Neural cell (in vitro differentiated cells): ENCODE results near the gene NEK6. TPM values are rescaled to one million over a fixed set of nuclear protein-coding genes. Genes with fewer than 3 reads are reported as not detected.

Experiments used
- H2AFZ ChIP-seq: fragments of 200-600, 300-800 bp; sonication (generic), shearing (Covaris generic); 2 replicates; pipeline ENCODE4 v1.6.0; 2014; ENCODE audit warnings: low read depth, mild to moderate bottlenecking, antibody characterized with exemption, low read length, moderate library complexity
- H3F3A ChIP-seq: fragments of 200-600 bp; shearing (Covaris generic); 2 replicates; pipeline ENCODE4 v1.6.1; 2016; ENCODE audit warnings: mild to moderate bottlenecking, moderate library complexity, mixed read lengths, antibody characterized with exemption, low read length; ENCODE audit not compliant: insufficient read depth, poor library complexity, severe bottlenecking
- H3K27ac ChIP-seq: fragments of 200-600, 300-800 bp; sonication (generic), shearing (Covaris generic); 2 replicates; pipeline ENCODE4 v1.5.1; 2014; ENCODE audit warnings: mild to moderate bottlenecking, low read length, moderate library complexity
- H3K27me3 ChIP-seq: fragments of 300-800, 200-600 bp; sonication (generic), shearing (Covaris generic); 2 replicates; pipeline ENCODE4 v1.6.0; 2014; ENCODE audit warnings: mild to moderate bottlenecking, low read depth, low read length, moderate library complexity; ENCODE audit not compliant: insufficient read depth
- H3K36me3 ChIP-seq: fragments of 300-800, 200-600 bp; sonication (generic), shearing (Covaris generic); 2 replicates; pipeline ENCODE4 v1.5.1; 2014; ENCODE audit warnings: mild to moderate bottlenecking, antibody characterized with exemption, low read length, moderate library complexity; ENCODE audit not compliant: insufficient read depth
- H3K4me2 ChIP-seq: fragments of 300-800, 200-600 bp; sonication (generic), shearing (Covaris generic); 2 replicates; pipeline ENCODE4 v1.6.0; 2014; ENCODE audit warnings: mild to moderate bottlenecking, low read length
- H3K4me3 ChIP-seq: fragments of 300-800, 200-600 bp; sonication (generic), shearing (Covaris generic); 2 replicates; pipeline ENCODE4 v1.5.1; 2014; ENCODE audit warnings: mild to moderate bottlenecking, low read length, moderate library complexity
- H3K79me2 ChIP-seq: fragments of 200-600 bp; shearing (Covaris generic); replicated peaks from 2 replicates; pipeline ENCODE4 v1.6.0; 2014; ENCODE audit warnings: mild to moderate bottlenecking, low read length, moderate library complexity; ENCODE audit not compliant: insufficient read depth
- H3K9ac ChIP-seq: fragments of 300-800, 200-600 bp; sonication (generic), shearing (Covaris generic); 2 replicates; pipeline ENCODE4 v1.6.1; 2016; ENCODE audit warnings: mild to moderate bottlenecking, low read length, mixed read lengths
- H3K9me2 ChIP-seq: fragments of 200-600 bp; shearing (Covaris generic); 2 replicates; pipeline ENCODE4 v1.6.1; 2016; ENCODE audit warnings: mild to moderate bottlenecking, low read length, mixed read lengths; ENCODE audit not compliant: insufficient read depth
- H3K9me3 ChIP-seq: fragments of 200-600, 300-800 bp; sonication (generic), shearing (Covaris generic); 2 replicates; pipeline ENCODE4 v1.6.1; 2016; ENCODE audit warnings: mild to moderate bottlenecking, mixed run types, low read length, moderate library complexity, mixed read lengths
- H4K20me1 ChIP-seq: fragments of 200-600 bp; shearing (Covaris generic); 2 replicates; pipeline ENCODE4 v1.6.1; 2016; ENCODE audit warnings: mild to moderate bottlenecking, mixed run types; ENCODE audit not compliant: insufficient read depth
- EP300 ChIP-seq: fragments of 450-650 bp; conservative IDR thresholded peaks from 2 replicates; pipeline ENCODE4 v1.6.1; 2014; ENCODE audit warnings: antibody characterized with exemption, mild to moderate bottlenecking, moderate library complexity; ENCODE audit not compliant: poor library complexity, severe bottlenecking
- EZH2 ChIP-seq: fragments of 200-600, 300-800 bp; shearing (Covaris generic), sonication (generic); IDR thresholded peaks from 2 replicates; pipeline ENCODE4 v1.6.1; 2014; ENCODE audit warnings: antibody characterized with exemption, low read length, borderline replicate concordance, mild to moderate bottlenecking; ENCODE audit not compliant: insufficient read depth, poor library complexity, severe bottlenecking
- MXI1 ChIP-seq: fragments of 450-650 bp; conservative IDR thresholded peaks from 2 replicates; pipeline ENCODE4 v1.6.1; 2014; ENCODE audit warnings: antibody characterized with exemption, mild to moderate bottlenecking; ENCODE audit not compliant: poor library complexity, severe bottlenecking
- POLR2AphosphoS5 ChIP-seq: IDR thresholded peaks from 2 replicates; pipeline ENCODE4 v1.6.1; 2012
- RAD21 ChIP-seq: fragments of 450-650 bp; conservative IDR thresholded peaks from 2 replicates; pipeline ENCODE4 v1.6.1; 2014; ENCODE audit warnings: antibody characterized with exemption, mild to moderate bottlenecking, moderate library complexity
- SMC3 ChIP-seq: fragments of 450-650 bp; conservative IDR thresholded peaks from 2 replicates; pipeline ENCODE4 v1.6.1; 2014; ENCODE audit warnings: antibody characterized with exemption, mild to moderate bottlenecking, moderate library complexity; ENCODE audit not compliant: poor library complexity
- TAF1 ChIP-seq: IDR thresholded peaks from 2 replicates; pipeline ENCODE4 v1.6.1; 2012; ENCODE audit warnings: low read depth
- polyA plus RNA-seq: library from polyadenylated mRNA; depleted of rRNA; stranded (reverse); fragments of >200 nt; gene quantifications from 2 replicates; pipeline ENCODE4 v1.2.3, GENCODE V29; 2014
- TF ChIP-seq, protein P1 (sequence below): IDR thresholded peaks from 2 replicates; pipeline ENCODE4 v1.6.1; 2012; ENCODE audit warnings: borderline replicate concordance
- TF ChIP-seq, protein P2 (sequence below): fragments of 450-650 bp; IDR thresholded peaks from 2 replicates; pipeline ENCODE4 v1.5.1; 2014; ENCODE audit warnings: antibody characterized with exemption, mild to moderate bottlenecking, moderate library complexity; ENCODE audit not compliant: poor library complexity, severe bottlenecking

Gene NEK6
- polyA plus RNA-seq, 1 donor from 2014 or later: 4.6 TPM

DNA sequence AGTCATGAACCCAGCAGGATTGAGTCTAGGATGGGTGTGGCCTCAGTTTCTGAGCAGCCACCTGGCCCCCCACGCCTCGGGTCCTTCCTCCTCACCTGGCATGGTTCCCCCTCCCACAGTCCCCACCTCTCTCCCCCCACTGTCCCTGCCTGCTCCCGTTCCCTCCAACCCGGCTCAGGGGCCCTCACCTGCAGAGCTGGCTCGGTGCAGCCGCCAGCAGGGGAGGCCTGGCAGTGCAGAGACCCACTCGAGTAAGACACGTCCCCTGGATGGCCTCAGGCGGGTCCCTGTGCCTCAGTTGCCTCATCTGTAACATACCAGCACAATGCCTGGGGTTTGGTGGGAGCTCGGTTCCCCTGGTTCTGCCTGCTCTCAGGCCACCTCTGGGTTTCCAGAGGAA is 66.2 kb downstream of the NEK6 start:
- Histone ChIP-seq H3K27me3 (no peaks in the 10 kb centered on the region), H4K20me1 (no peaks in the 10 kb centered on the region), H3K9me3 (no peaks in the 10 kb centered on the region), H2AFZ (no peak overlapping the region), H3K36me3 (no peaks in the 10 kb centered on the region), H3K4me3 (no peak overlapping the region), H3K4me2 (no peak overlapping the region), H3K9ac (no peak overlapping the region), H3K79me2 (no peaks in the 10 kb centered on the region), H3F3A (no peaks in the 10 kb centered on the region), H3K27ac (no peak overlapping the region), H3K9me2 (no peaks in the 10 kb centered on the region)
- TF ChIP-seq, protein P1, sequence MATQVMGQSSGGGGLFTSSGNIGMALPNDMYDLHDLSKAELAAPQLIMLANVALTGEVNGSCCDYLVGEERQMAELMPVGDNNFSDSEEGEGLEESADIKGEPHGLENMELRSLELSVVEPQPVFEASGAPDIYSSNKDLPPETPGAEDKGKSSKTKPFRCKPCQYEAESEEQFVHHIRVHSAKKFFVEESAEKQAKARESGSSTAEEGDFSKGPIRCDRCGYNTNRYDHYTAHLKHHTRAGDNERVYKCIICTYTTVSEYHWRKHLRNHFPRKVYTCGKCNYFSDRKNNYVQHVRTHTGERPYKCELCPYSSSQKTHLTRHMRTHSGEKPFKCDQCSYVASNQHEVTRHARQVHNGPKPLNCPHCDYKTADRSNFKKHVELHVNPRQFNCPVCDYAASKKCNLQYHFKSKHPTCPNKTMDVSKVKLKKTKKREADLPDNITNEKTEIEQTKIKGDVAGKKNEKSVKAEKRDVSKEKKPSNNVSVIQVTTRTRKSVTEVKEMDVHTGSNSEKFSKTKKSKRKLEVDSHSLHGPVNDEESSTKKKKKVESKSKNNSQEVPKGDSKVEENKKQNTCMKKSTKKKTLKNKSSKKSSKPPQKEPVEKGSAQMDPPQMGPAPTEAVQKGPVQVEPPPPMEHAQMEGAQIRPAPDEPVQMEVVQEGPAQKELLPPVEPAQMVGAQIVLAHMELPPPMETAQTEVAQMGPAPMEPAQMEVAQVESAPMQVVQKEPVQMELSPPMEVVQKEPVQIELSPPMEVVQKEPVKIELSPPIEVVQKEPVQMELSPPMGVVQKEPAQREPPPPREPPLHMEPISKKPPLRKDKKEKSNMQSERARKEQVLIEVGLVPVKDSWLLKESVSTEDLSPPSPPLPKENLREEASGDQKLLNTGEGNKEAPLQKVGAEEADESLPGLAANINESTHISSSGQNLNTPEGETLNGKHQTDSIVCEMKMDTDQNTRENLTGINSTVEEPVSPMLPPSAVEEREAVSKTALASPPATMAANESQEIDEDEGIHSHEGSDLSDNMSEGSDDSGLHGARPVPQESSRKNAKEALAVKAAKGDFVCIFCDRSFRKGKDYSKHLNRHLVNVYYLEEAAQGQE: no peak
- no peak for TF ChIP-seq SMC3
- TF ChIP-seq, protein P2, sequence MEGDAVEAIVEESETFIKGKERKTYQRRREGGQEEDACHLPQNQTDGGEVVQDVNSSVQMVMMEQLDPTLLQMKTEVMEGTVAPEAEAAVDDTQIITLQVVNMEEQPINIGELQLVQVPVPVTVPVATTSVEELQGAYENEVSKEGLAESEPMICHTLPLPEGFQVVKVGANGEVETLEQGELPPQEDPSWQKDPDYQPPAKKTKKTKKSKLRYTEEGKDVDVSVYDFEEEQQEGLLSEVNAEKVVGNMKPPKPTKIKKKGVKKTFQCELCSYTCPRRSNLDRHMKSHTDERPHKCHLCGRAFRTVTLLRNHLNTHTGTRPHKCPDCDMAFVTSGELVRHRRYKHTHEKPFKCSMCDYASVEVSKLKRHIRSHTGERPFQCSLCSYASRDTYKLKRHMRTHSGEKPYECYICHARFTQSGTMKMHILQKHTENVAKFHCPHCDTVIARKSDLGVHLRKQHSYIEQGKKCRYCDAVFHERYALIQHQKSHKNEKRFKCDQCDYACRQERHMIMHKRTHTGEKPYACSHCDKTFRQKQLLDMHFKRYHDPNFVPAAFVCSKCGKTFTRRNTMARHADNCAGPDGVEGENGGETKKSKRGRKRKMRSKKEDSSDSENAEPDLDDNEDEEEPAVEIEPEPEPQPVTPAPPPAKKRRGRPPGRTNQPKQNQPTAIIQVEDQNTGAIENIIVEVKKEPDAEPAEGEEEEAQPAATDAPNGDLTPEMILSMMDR: no peak
- TF ChIP-seq EP300: no peak
- TF ChIP-seq EZH2: no peak
- no peak for TF ChIP-seq MXI1
- no peak for TF ChIP-seq RAD21
- no peak for TF ChIP-seq POLR2AphosphoS5
- no peak for TF ChIP-seq TAF1

DNA sequence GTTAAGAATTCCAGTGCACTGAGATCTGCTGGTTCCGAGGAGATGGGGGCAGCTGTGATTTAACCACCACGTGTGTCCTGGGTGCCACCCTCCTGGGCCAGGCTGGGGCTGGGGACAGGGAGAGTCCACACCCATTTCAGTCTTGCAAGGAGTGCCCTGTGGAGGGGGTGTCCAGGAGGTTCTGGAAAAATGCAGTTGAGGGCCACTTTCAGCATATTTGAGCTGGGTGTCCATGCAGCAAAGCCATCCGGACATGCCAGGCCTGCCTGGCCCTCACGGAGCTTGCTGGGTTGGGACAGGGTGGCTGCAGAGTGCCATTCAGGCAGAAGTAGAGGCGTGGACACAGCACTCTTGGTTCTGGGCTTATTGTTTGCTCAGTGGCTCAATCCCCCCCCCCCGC is 68.1 kb downstream of the NEK6 start:
- H3K9ac ChIP-seq: no peak overlapping the region
- no peaks in the 10 kb centered on the region for H3K27me3 ChIP-seq
- no peaks in the 10 kb centered on the region for H3K9me3 ChIP-seq
- no peaks in the 10 kb centered on the region for H4K20me1 ChIP-seq
- no peak overlapping the region for H2AFZ ChIP-seq
- H3K9me2 ChIP-seq: no peaks in the 10 kb centered on the region
- no peak overlapping the region for H3K27ac ChIP-seq
- no peaks in the 10 kb centered on the region for H3K36me3 ChIP-seq
- no peak overlapping the region for H3K4me3 ChIP-seq
- H3F3A ChIP-seq: no peaks in the 10 kb centered on the region
- TF ChIP-seq TAF1 (no peak), RAD21 (no peak), EP300 (no peak), SMC3 (no peak), MXI1 (no peak), EZH2 (no peak), POLR2AphosphoS5 (no peak)
- TF ChIP-seq, protein P2: no peak
- TF ChIP-seq, protein P1: no peak
- no peaks in the 10 kb centered on the region for H3K79me2 ChIP-seq
- H3K4me2 ChIP-seq: no peak overlapping the region
